CD14-positive monocyte (primary cell): ENCODE results near the gene HAP1. TPM values are rescaled to one million over a fixed set of nuclear protein-coding genes. Genes with fewer than 3 reads are reported as not detected.

Source experiments
- DNase-seq, 3 donors: peaks; one replicate each; pipeline ENCODE4 v3.0.0-alpha.2; 2011 to 2022
- H2AFZ ChIP-seq: 2 replicates; pipeline ENCODE4 v1.6.0; 2012; ENCODE audit warnings: mild to moderate bottlenecking, low read depth, low read length, inconsistent platforms; ENCODE audit not compliant: insufficient read depth, poor library complexity, severe bottlenecking
- H3K27ac ChIP-seq, 2 donors: 1 replicate in 1 of 2; 2 replicates in 1 of 2; pipeline ENCODE4 v1.5.1; 2012 to 2013; ENCODE audit warnings: low read length in 2 of 2, control low read depth in 1 of 2, inconsistent platforms in 1 of 2, low read depth in 1 of 2, mild to moderate bottlenecking in 1 of 2
- H3K27me3 ChIP-seq, 2 donors: one replicate each; pipeline versions ENCODE4 v1.6.0 to v1.6.1; 2011 to 2013; ENCODE audit warnings: low read length in 2 of 2; ENCODE audit not compliant: control insufficient read depth in 2 of 2, insufficient read depth in 2 of 2
- H3K36me3 ChIP-seq, 2 donors: replicated peaks in 1 of 2; 1 replicate in 1 of 2; 2 replicates in 1 of 2; pipeline versions ENCODE4 v1.5.1 to v1.6.1; 2012 to 2013; ENCODE audit warnings: low read length in 2 of 2, control low read depth in 1 of 2, inconsistent platforms in 1 of 2, mild to moderate bottlenecking in 1 of 2; ENCODE audit not compliant: insufficient read depth in 2 of 2, control insufficient read depth in 1 of 2
- H3K4me1 ChIP-seq, 2 donors: 1 replicate in 1 of 2; 2 replicates in 1 of 2; pipeline versions ENCODE4 v1.5.1 to v1.6.1; 2012 to 2013; ENCODE audit warnings: low read length in 2 of 2, control low read depth in 1 of 2, inconsistent platforms in 1 of 2, mild to moderate bottlenecking in 1 of 2, moderate library complexity in 1 of 2; ENCODE audit not compliant: insufficient read depth in 2 of 2, control insufficient read depth in 1 of 2
- H3K4me2 ChIP-seq: replicated peaks from 2 replicates; pipeline ENCODE3; 2012; ENCODE audit warnings: low read length, moderate library complexity, mild to moderate bottlenecking; ENCODE audit not compliant: poor library complexity, severe bottlenecking; ENCODE audit errors: extremely low read depth
- H3K4me3 ChIP-seq, 3 experiments: fragments of 200-600 bp in 1 of 3; sonication (generic) in 1 of 3; replicated peaks in 1 of 3; 1 replicate in 2 of 3; 2 replicates in 1 of 3; pipeline ENCODE4 v1.5.1; 2011 to 2013; ENCODE audit warnings: low read length in 3 of 3, mild to moderate bottlenecking in 3 of 3, control low read depth in 2 of 3, low read depth in 2 of 3, inconsistent platforms in 1 of 3, moderate library complexity in 1 of 3
- H3K79me2 ChIP-seq: 2 replicates; pipeline ENCODE4 v1.6.0; 2012; ENCODE audit warnings: mild to moderate bottlenecking, control low read depth, inconsistent platforms, low read length, moderate library complexity; ENCODE audit not compliant: insufficient read depth
- H3K9ac ChIP-seq: 2 replicates; pipeline ENCODE4 v1.6.0; 2017; ENCODE audit warnings: low read length, mild to moderate bottlenecking; ENCODE audit not compliant: insufficient read depth, poor library complexity, severe bottlenecking
- H3K9me3 ChIP-seq, 2 donors: replicated peaks in 1 of 2; 1 replicate in 1 of 2; 2 replicates in 1 of 2; pipeline versions ENCODE4 v1.5.1 to v1.6.1; 2012 to 2013; ENCODE audit warnings: low read length in 2 of 2, control low read depth in 1 of 2; ENCODE audit not compliant: control insufficient read depth in 1 of 2, insufficient read depth in 1 of 2
- H4K20me1 ChIP-seq: 2 replicates; pipeline ENCODE4 v1.6.0; 2012; ENCODE audit warnings: mild to moderate bottlenecking, low read length, control low read depth, moderate library complexity; ENCODE audit not compliant: insufficient read depth
- H3K27ac Mint-ChIP-seq, 7 donors: one replicate each; pipeline ENCODE4 v1.8.0; 2020; ENCODE audit warnings: mild to moderate bottlenecking in 7 of 7, mixed read lengths in 7 of 7, moderate library complexity in 6 of 7, inconsistent platforms in 2 of 7
- H3K27me3 Mint-ChIP-seq, 3 donors: one replicate each; pipeline ENCODE4 v1.8.0; 2021 to 2022; ENCODE audit warnings: low read depth in 3 of 3, mild to moderate bottlenecking in 3 of 3, mixed read lengths in 3 of 3, moderate library complexity in 3 of 3, inconsistent platforms in 1 of 3
- H3K36me3 Mint-ChIP-seq, 2 donors: one replicate each; pipeline ENCODE4 v1.8.0; 2020; ENCODE audit warnings: mixed read lengths in 2 of 2, inconsistent platforms in 1 of 2, mild to moderate bottlenecking in 1 of 2
- H3K4me1 Mint-ChIP-seq: one replicate; pipeline ENCODE4 v1.8.0; 2020; ENCODE audit warnings: mild to moderate bottlenecking, mixed read lengths
- H3K4me3 Mint-ChIP-seq, 2 donors: one replicate each; pipeline ENCODE4 v1.8.0; 2020; ENCODE audit warnings: mild to moderate bottlenecking in 2 of 2, mixed read lengths in 2 of 2, moderate library complexity in 1 of 2
- H3K9me3 Mint-ChIP-seq, 7 donors: one replicate each; pipeline ENCODE4 v1.8.0; 2020 to 2022; ENCODE audit warnings: mixed read lengths in 7 of 7, mild to moderate bottlenecking in 6 of 7, moderate library complexity in 6 of 7, inconsistent platforms in 2 of 7
- WGBS: methylation state at CpG from one replicate; pipeline ENCODE4 v1.1.5; 2013; ENCODE audit warnings: missing lambda C conversion rate; ENCODE audit not compliant: insufficient coverage; 5-methylcytosine and 5-hydroxymethylcytosine counted together
- intact Hi-C, 2 donors: fragments of 100-400 bp; cut with micrococcal nuclease; formaldehyde crosslinking; loops; one replicate each; pipeline versions ENCODE4 v1.15.0 to v1.15.1; 2023
- polyA plus RNA-seq, 3 donors: library from polyadenylated mRNA; depleted of rRNA in 1 of 3; unstranded in 2 of 3; stranded (reverse) in 1 of 3; fragments of 300-500 nt in 2 of 3; fragments of >200 nt in 1 of 3; fragmentation: Illumina TruSeq in 2 of 3; gene quantifications; 1 replicate in 2 of 3; 2 replicates in 1 of 3; pipeline ENCODE4 v1.2.3, GENCODE V29; 2012 to 2021
- TF ChIP-seq, protein P1 (sequence below): fragments of 200-600 bp; IDR thresholded peaks from one replicate; pipeline ENCODE4 v1.8.0; 2022; ENCODE audit warnings: antibody characterized with exemption, mild to moderate bottlenecking

Gene HAP1
- polyA plus RNA-seq, 3 donors: not detected

DNA sequence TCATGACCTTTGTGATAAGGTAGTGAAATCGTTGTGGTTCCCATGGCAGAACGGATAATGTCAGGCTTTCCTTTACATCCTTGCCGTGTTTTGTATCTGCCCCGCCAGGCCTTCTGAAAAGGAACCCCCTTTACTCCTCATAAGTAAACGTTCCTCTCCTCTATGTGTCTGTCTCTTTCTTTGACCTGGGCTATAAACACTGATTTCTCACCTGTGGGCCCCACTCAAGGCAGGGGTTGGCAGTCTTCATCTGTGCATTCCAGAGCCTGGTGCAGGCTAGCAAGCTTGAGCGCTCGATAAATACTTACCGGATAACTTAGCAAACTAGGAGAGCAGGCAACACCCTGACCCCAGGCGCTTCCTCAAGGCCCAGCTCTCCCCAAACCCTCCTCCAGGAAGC is 7.3 kb upstream of the HAP1 start:
- Histone ChIP-seq H3K4me2 (no peak overlapping the region), H3K9ac (no peak overlapping the region), H4K20me1 (no peaks in the 10 kb centered on the region), H3K27ac (no peak overlapping the region), H3K4me3 (no peak overlapping the region), H3K36me3 (no peaks in the 10 kb centered on the region), H2AFZ (no peak overlapping the region), H3K4me1 (no peaks in the 10 kb centered on the region), H3K9me3 (no peaks in the 10 kb centered on the region), H3K79me2 (no peaks in the 10 kb centered on the region), H3K27me3 (peaks cover 0 to 5% of the 10 kb centered on the region in 2 donors)
- no peaks in the 10 kb centered on the region for H3K4me1 Mint-ChIP-seq
- H3K4me3 Mint-ChIP-seq: no peak overlapping the region
- H3K27me3 Mint-ChIP-seq: peaks cover 10 to 17% (median 15%) of the 10 kb centered on the region in 3 donors
- no peak for DNase-seq
- TF ChIP-seq, protein P1, sequence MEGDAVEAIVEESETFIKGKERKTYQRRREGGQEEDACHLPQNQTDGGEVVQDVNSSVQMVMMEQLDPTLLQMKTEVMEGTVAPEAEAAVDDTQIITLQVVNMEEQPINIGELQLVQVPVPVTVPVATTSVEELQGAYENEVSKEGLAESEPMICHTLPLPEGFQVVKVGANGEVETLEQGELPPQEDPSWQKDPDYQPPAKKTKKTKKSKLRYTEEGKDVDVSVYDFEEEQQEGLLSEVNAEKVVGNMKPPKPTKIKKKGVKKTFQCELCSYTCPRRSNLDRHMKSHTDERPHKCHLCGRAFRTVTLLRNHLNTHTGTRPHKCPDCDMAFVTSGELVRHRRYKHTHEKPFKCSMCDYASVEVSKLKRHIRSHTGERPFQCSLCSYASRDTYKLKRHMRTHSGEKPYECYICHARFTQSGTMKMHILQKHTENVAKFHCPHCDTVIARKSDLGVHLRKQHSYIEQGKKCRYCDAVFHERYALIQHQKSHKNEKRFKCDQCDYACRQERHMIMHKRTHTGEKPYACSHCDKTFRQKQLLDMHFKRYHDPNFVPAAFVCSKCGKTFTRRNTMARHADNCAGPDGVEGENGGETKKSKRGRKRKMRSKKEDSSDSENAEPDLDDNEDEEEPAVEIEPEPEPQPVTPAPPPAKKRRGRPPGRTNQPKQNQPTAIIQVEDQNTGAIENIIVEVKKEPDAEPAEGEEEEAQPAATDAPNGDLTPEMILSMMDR: no peak
- intact Hi-C loops: no loop called here
- 90% methylated on average over 7 of the region's 9 CpGs for WGBS
- no peak overlapping the region for H3K27ac Mint-ChIP-seq
- H3K9me3 Mint-ChIP-seq: peaks cover 0 to 1% (median 0%) of the 10 kb centered on the region in 7 donors
- no peaks in the 10 kb centered on the region for H3K36me3 Mint-ChIP-seq

DNA sequence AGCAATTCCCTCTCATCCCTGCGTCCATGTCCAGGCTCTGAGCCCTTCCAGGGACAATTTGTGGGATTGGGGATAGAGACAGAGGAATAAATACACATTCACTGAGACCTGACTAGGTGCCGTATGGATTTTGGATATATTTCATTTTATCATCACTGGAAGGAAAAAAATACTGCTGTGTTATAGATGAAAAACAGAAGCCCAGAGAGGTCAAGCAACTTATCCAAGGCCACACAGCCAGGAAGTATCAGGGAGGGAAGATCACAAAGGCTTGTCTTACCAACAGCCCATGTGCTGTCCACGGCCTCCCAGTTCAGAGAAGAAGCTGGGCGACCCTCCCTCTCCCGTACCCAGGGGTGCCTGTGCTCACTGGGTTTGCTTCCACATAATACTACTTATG is 6.1 kb upstream of the HAP1 start:
- H3K9ac ChIP-seq: no peak overlapping the region
- no peak overlapping the region for H3K4me3 ChIP-seq
- DNase-seq: no peak
- no peaks in the 10 kb centered on the region for H3K9me3 ChIP-seq
- H3K9me3 Mint-ChIP-seq: peaks cover 0 to 5% (median 0%) of the 10 kb centered on the region in 7 donors
- no peak overlapping the region for H3K27ac ChIP-seq
- H4K20me1 ChIP-seq: no peaks in the 10 kb centered on the region
- H3K79me2 ChIP-seq: no peaks in the 10 kb centered on the region
- H3K4me2 ChIP-seq: no peak overlapping the region
- H3K27ac Mint-ChIP-seq: no peak overlapping the region
- H3K36me3 ChIP-seq: no peaks in the 10 kb centered on the region
- peaks cover 6 to 16% of the 10 kb centered on the region in 2 donors for H3K27me3 ChIP-seq
- no peak overlapping the region for H3K4me3 Mint-ChIP-seq
- peaks cover 22 to 29% (median 25%) of the 10 kb centered on the region in 3 donors for H3K27me3 Mint-ChIP-seq
- intact Hi-C loops: no loop called here
- TF ChIP-seq, protein P1: no peak
- WGBS: no CpG with 5 or more reads among the region's 5 CpGs
- no peaks in the 10 kb centered on the region for H3K4me1 ChIP-seq
- no peaks in the 10 kb centered on the region for H3K4me1 Mint-ChIP-seq
- H3K36me3 Mint-ChIP-seq: peaks cover 0 to 3% of the 10 kb centered on the region in 2 donors
- no peak overlapping the region for H2AFZ ChIP-seq
